Loucy (cell line): ENCODE results near the gene ZSWIM5.
"Not testable (repeated sequence)": the region's sequence is repeated elsewhere in the genome, so short reads cannot be mapped to it uniquely, and the experiment has no call there.

Experiments
- EZH2phosphoT487 ChIP-seq: fragments of 200-600 bp; IDR thresholded peaks from 2 replicates; pipeline ENCODE4 v1.6.1; 2018; ENCODE audit warnings: antibody characterized with exemption, mild to moderate bottlenecking, moderate library complexity, borderline replicate concordance
- TF ChIP-seq, protein P1 (sequence below): fragments of 200-600 bp; sonication (generic); conservative IDR thresholded peaks from 2 replicates; pipeline ENCODE4 v1.5.1; 2014; ENCODE audit warnings: mild to moderate bottlenecking, antibody characterized with exemption, low read length

DNA sequence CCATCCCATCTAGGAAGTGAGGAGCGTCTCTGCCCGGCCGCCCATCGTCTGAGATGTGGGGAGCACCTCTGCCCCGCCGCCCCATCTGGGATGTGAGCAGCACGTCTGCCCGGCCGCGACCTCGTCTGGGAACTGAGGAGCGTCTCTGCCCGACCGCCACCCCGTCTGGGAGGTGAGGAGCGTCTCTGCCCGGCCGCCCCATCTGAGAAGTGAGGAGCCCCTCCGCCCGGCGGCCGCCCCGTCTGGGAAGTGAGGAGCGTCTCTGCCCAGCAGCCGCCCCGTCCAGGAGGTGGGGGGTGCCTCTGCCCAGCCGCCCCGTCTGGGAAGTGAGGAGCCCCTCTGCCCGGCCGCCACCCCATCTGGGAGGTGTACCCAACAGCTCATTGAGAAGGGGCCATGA is 41.6 kb upstream of the ZSWIM5 start:
- TF ChIP-seq, protein P1, sequence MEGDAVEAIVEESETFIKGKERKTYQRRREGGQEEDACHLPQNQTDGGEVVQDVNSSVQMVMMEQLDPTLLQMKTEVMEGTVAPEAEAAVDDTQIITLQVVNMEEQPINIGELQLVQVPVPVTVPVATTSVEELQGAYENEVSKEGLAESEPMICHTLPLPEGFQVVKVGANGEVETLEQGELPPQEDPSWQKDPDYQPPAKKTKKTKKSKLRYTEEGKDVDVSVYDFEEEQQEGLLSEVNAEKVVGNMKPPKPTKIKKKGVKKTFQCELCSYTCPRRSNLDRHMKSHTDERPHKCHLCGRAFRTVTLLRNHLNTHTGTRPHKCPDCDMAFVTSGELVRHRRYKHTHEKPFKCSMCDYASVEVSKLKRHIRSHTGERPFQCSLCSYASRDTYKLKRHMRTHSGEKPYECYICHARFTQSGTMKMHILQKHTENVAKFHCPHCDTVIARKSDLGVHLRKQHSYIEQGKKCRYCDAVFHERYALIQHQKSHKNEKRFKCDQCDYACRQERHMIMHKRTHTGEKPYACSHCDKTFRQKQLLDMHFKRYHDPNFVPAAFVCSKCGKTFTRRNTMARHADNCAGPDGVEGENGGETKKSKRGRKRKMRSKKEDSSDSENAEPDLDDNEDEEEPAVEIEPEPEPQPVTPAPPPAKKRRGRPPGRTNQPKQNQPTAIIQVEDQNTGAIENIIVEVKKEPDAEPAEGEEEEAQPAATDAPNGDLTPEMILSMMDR: not testable (repeated sequence)
- not testable (repeated sequence) for TF ChIP-seq EZH2phosphoT487
